Natural killer cell (primary cell): Measurements from ENCODE around the gene RNF31. TPM values are rescaled to one million over a fixed set of nuclear protein-coding genes. Genes with fewer than 3 reads are reported as not detected.

ENCODE experiments used
- ATAC-seq, 3 donors: fragments of 150-1000 bp in 2 of 3; fragments of 200-7000 bp in 1 of 3; cut with Tn5 transposase; 1 replicate in 1 of 3; 2 replicates in 2 of 3; pipeline ENCODE4 v1.10.0; 2021; ENCODE audit warnings: mild to moderate bottlenecking in 2 of 3, moderate library complexity in 2 of 3
- DNase-seq, 2 donors: peaks; one replicate each; pipeline versions ENCODE4 v3.0.0 to v3.0.0-alpha.2; 2013 to 2021; ENCODE audit warnings: mixed read lengths in 1 of 2
- H3K27ac ChIP-seq: one replicate; pipeline ENCODE4 v1.5.1; 2013; ENCODE audit warnings: mild to moderate bottlenecking, low read length
- H3K27me3 ChIP-seq: one replicate; pipeline ENCODE4 v1.6.1; 2013; ENCODE audit warnings: low read length; ENCODE audit not compliant: control insufficient read depth, insufficient read depth
- H3K36me3 ChIP-seq: one replicate; pipeline ENCODE4 v1.6.1; 2013; ENCODE audit warnings: low read length; ENCODE audit not compliant: control insufficient read depth, insufficient read depth
- H3K4me1 ChIP-seq: one replicate; pipeline ENCODE4 v1.6.1; 2013; ENCODE audit warnings: low read length; ENCODE audit not compliant: control insufficient read depth, insufficient read depth
- H3K4me3 ChIP-seq: one replicate; pipeline ENCODE4 v1.5.1; 2013; ENCODE audit warnings: low read length
- H3K9me3 ChIP-seq: one replicate; pipeline ENCODE4 v1.6.1; 2013; ENCODE audit warnings: low read length; ENCODE audit not compliant: control insufficient read depth, insufficient read depth
- H3K27ac Mint-ChIP-seq, 2 donors: one replicate each; pipeline ENCODE4 v1.8.0; 2022; ENCODE audit warnings: mild to moderate bottlenecking in 2 of 2, mixed read lengths in 2 of 2, moderate library complexity in 1 of 2
- H3K27me3 Mint-ChIP-seq, 2 donors: one replicate each; pipeline ENCODE4 v1.8.0; 2022; ENCODE audit warnings: low read depth in 2 of 2, mixed read lengths in 2 of 2
- H3K36me3 Mint-ChIP-seq: one replicate; pipeline ENCODE4 v1.8.0; 2022; ENCODE audit warnings: mixed read lengths
- H3K4me1 Mint-ChIP-seq, 2 donors: one replicate each; pipeline ENCODE4 v1.8.0; 2022; ENCODE audit warnings: mixed read lengths in 2 of 2
- H3K4me3 Mint-ChIP-seq: one replicate; pipeline ENCODE4 v1.8.0; 2022; ENCODE audit warnings: mild to moderate bottlenecking, moderate library complexity, mixed read lengths
- H3K9me3 Mint-ChIP-seq, 2 donors: one replicate each; pipeline ENCODE4 v1.8.0; 2022; ENCODE audit warnings: mixed read lengths in 2 of 2
- CTCF ChIP-seq: fragments of 200-600 bp; IDR thresholded peaks from one replicate; pipeline ENCODE4 v1.8.0; 2022; ENCODE audit warnings: antibody characterized with exemption
- WGBS: methylation state at CpG from one replicate; pipeline ENCODE4 v1.1.7; 2013; ENCODE audit warnings: missing lambda C conversion rate; ENCODE audit not compliant: insufficient coverage; 5-methylcytosine and 5-hydroxymethylcytosine counted together
- intact Hi-C: fragments of 100-400 bp; cut with micrococcal nuclease; formaldehyde crosslinking; loops from one replicate; pipeline ENCODE4 v1.14.2; 2022
- total RNA-seq, 4 donors: library from RNA; stranded (reverse); fragments of 120-200 nt in 1 of 4; gene quantifications; one replicate each; pipeline versions ENCODE4 v1.2.3 to v1.2.4, GENCODE V29; 2013 to 2022

RNF31 gene
- total RNA-seq, 3 donors from 2014 or later (not counting 1 experiment from before 2014, with no cell fraction given), result 96.9 to 134 (median 125) TPM

DNA sequence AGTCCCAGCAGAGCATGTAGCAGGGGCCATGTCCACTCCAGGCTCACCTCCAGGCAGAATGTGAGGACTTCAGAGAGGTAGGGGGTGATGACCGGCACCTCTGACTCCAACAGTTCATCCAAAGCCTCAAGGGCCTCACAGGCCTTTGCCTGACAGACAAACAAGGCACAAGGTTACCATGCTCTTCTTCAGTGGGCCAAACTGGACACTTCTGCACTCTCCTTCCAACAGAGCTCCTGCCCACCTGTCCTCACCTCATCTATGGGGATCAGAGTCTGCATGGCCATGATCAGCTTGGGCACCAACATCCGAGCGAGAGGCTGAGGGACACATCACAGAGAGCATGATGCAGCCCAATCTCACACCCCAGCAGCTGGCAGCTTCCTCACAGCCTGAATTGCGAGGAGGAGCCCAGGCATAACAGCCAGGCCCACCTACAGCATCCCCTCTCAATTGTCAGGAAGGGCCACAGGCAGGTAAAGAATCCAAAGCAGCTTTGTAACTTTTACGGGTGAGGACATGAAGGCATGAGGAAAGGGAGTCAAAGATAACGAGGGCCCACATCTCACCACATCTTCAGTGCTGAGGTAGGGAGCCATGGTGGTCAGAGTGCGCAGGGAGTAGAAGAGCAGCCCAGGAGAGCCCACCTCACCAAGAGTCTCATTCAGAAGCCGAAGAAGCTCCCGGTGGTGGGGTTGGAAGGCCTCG lies 39.7 kb downstream of the RNF31 start:
- peaks cover 23% of the 10 kb centered on the region for H3K4me1 ChIP-seq
- H3K27ac Mint-ChIP-seq, result peak overlapping the region; percentile 83 to 97
- no peak overlapping the region for H3K4me3 ChIP-seq
- H3K4me3 Mint-ChIP-seq, result peak overlapping the region; percentile 81
- H3K9me3 ChIP-seq, result no peaks in the 10 kb centered on the region
- no peak for TF ChIP-seq CTCF
- H3K27ac ChIP-seq, result no peak overlapping the region
- H3K36me3 Mint-ChIP-seq, result no peaks in the 10 kb centered on the region
- ATAC-seq (no peak), DNase-seq (no peak)
- intact Hi-C loops, result no loop called here
- peaks cover 24 to 26% of the 10 kb centered on the region in 2 donors for H3K4me1 Mint-ChIP-seq
- no peaks in the 10 kb centered on the region for H3K27me3 Mint-ChIP-seq
- H3K36me3 ChIP-seq, result peaks cover 36% of the 10 kb centered on the region
- 93% methylated on average over 10 of the region's 10 CpGs for WGBS
- no peaks in the 10 kb centered on the region for H3K27me3 ChIP-seq
- H3K9me3 Mint-ChIP-seq, result no peaks in the 10 kb centered on the region

DNA sequence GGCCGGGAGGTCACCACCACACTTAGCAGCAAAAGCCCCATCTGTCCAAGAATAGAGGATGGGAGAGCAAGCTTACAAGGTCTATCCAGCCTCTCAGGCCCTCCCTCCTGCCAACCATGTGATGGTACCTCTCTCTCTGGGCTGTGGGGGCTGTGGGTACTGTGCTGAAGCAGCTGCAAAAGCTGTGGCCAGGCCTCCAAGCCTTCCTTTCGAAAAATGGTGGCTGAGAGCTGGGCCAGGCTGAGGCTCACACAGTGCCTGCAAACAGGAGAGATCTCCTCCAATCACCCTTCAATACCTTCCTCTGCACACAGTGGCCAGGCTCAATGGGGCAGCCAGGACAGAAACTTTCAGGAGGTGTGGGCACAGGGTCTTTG lies 40.2 kb downstream of the RNF31 start:
- peak overlapping the region; percentile 83 to 97 for H3K27ac Mint-ChIP-seq
- no peaks in the 10 kb centered on the region for H3K9me3 Mint-ChIP-seq
- H3K4me3 ChIP-seq, result no peak overlapping the region
- DNase-seq (no peak), ATAC-seq (peak in 2 of 3 donors; percentile 6 to 19)
- no peaks in the 10 kb centered on the region for H3K9me3 ChIP-seq
- H3K36me3 ChIP-seq, result peaks cover 41% of the 10 kb centered on the region
- peaks cover 26 to 29% of the 10 kb centered on the region in 2 donors for H3K4me1 Mint-ChIP-seq
- peak overlapping the region; percentile 85 for H3K4me3 Mint-ChIP-seq
- no peaks in the 10 kb centered on the region for H3K36me3 Mint-ChIP-seq
- peak overlapping the region; percentile 68 for H3K27ac ChIP-seq
- TF ChIP-seq CTCF, result no peak
- 55% methylated on average over 1 of the region's 2 CpGs for WGBS
- intact Hi-C loops, result no loop called here
- no peaks in the 10 kb centered on the region for H3K27me3 Mint-ChIP-seq
- no peaks in the 10 kb centered on the region for H3K27me3 ChIP-seq
- H3K4me1 ChIP-seq, result peaks cover 23% of the 10 kb centered on the region

DNA sequence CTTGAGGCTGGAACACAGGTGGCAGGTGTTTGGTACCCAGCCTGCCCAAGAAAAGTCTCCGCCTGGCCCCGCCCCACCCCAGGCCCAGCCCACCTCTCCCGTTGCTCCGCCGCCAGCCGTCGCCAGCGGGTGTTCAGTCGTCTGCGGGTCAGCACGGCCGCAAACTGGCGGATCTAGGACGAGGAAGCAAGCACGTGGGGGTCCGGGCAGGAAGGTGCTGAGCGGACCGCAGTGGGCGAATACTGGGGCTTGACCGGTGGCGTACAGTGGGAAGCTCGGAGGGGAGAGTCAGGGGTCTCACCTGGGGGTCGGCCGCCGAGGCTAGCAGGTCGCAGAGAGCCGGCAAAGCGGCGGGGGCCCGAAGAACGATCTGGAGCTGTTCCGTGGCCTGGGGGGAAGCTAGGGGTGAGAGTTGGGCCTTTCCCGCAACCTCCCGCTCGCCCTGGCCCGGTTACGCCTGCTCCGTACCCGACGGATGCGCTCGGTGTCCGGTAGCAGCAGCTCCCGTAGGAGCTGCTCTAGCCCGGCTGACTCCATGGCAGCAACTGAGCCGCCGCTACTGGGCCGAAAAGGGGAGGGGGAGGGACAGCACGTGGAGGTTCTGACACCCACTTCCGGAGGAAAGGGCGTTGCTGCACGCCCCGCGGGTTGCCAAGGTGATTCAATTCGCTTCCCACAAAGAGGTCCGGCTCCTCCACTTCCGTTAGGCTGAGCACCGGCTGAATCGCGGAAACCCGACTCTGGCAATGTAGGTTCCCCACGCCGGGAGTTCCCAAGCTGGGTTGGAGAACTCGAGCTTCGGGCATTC lies 41.2 kb downstream of the RNF31 start, which contains the start of gene IPO4:
TSS of gene IPO4 (minus strand) at position 566 of the 808 bp plus-strand sequence. CDS start at position 537, 29 bp downstream.
- peak within 1 kb of the TSS; percentile 83 to 97 for H3K27ac Mint-ChIP-seq
- peaks cover 26 to 34% of the 10 kb centered on the region in 2 donors for H3K4me1 Mint-ChIP-seq
- peak; percentile 87 to 98 for DNase-seq
- TF ChIP-seq CTCF, result no peak
- intact Hi-C loops, result loop anchor here (1.0 to 2.0 kb wide), 4 partner anchors 25 to 110 kb away; partner anchors contain the start of genes CHMP4A, DCAF11, DHRS1 and NOP9
- peak within 1 kb of the TSS; percentile 56 for H3K4me3 ChIP-seq
- WGBS, result under 1% methylated on average over 65 of the region's 65 CpGs
- H3K9me3 ChIP-seq, result no peaks in the 10 kb centered on the region
- peak; percentile 92 to 97 (median 93) for ATAC-seq
- H3K4me3 Mint-ChIP-seq, result peak within 1 kb of the TSS; percentile 85
- H3K36me3 Mint-ChIP-seq, result no peaks in the 10 kb centered on the region
- H3K9me3 Mint-ChIP-seq, result no peaks in the 10 kb centered on the region
- H3K27me3 Mint-ChIP-seq, result no peaks in the 10 kb centered on the region
- peaks cover 23% of the 10 kb centered on the region for H3K4me1 ChIP-seq
- H3K27ac ChIP-seq, result peak within 1 kb of the TSS; percentile 68
- no peaks in the 10 kb centered on the region for H3K27me3 ChIP-seq
- peaks cover 38% of the 10 kb centered on the region for H3K36me3 ChIP-seq
